Neural progenitor cell (in vitro differentiated cells): ENCODE results near the gene BEX5. TPM values are rescaled to one million over a fixed set of nuclear protein-coding genes. Genes with fewer than 3 reads are reported as not detected.

Experiments used
- DNase-seq: peaks from one replicate; pipeline ENCODE4 v3.0.0-alpha.2; 2016; ENCODE audit warnings: low spot score
- H2AFZ ChIP-seq: fragments of 200-600 bp; sonication (generic); replicated peaks from 2 replicates; pipeline ENCODE4 v1.6.1; 2016; ENCODE audit warnings: antibody characterized with exemption
- H3F3A ChIP-seq: fragments of 200-600 bp; sonication (generic); 2 replicates; pipeline ENCODE4 v1.6.1; 2016; ENCODE audit warnings: antibody characterized with exemption, low read depth
- H3K27ac ChIP-seq: fragments of 200-600 bp; sonication (generic); 2 replicates; pipeline ENCODE4 v1.5.1; 2016; ENCODE audit warnings: mild to moderate bottlenecking
- H3K27me3 ChIP-seq: fragments of 200-600 bp; sonication (generic); 2 replicates; pipeline ENCODE4 v1.6.1; 2016; ENCODE audit warnings: mild to moderate bottlenecking, moderate library complexity
- H3K36me3 ChIP-seq: fragments of 200-600 bp; sonication (generic); 2 replicates; pipeline ENCODE4 v1.5.1; 2016
- H3K4me1 ChIP-seq: fragments of 200-600 bp; sonication (generic); 2 replicates; pipeline ENCODE4 v1.6.1; 2016; ENCODE audit warnings: mixed run types
- H3K4me2 ChIP-seq: fragments of 200-600 bp; sonication (generic); 2 replicates; pipeline ENCODE4 v1.6.1; 2016
- H3K4me3 ChIP-seq: fragments of 200-600 bp; sonication (generic); 2 replicates; pipeline ENCODE4 v1.5.1; 2016
- H3K79me2 ChIP-seq: fragments of 200-600 bp; sonication (generic); 2 replicates; pipeline ENCODE4 v1.6.1; 2016; ENCODE audit warnings: low read depth
- H3K9ac ChIP-seq: fragments of 200-600 bp; sonication (generic); 2 replicates; pipeline ENCODE4 v1.6.1; 2016
- H3K9me3 ChIP-seq: fragments of 200-600 bp; sonication (generic); 2 replicates; pipeline ENCODE4 v1.5.1; 2016; ENCODE audit warnings: low read depth
- H4K20me1 ChIP-seq: fragments of 200-600 bp; sonication (generic); 2 replicates; pipeline ENCODE4 v1.6.1; 2016; ENCODE audit warnings: low read depth
- H3K27ac Mint-ChIP-seq: 3 replicates; pipeline ENCODE4 v1.8.0; 2021; ENCODE audit warnings: mixed read lengths
- H3K27me3 Mint-ChIP-seq: 2 replicates; pipeline ENCODE4 v1.8.0; 2022; ENCODE audit warnings: low read depth, mild to moderate bottlenecking, inconsistent platforms, moderate library complexity, mixed read lengths; ENCODE audit not compliant: insufficient read depth
- H3K36me3 Mint-ChIP-seq: 3 replicates; pipeline ENCODE4 v1.8.0; 2021; ENCODE audit warnings: mixed read lengths
- H3K4me1 Mint-ChIP-seq: 3 replicates; pipeline ENCODE4 v1.8.0; 2021; ENCODE audit warnings: mixed read lengths
- H3K4me3 Mint-ChIP-seq: 3 replicates; pipeline ENCODE4 v1.8.0; 2021; ENCODE audit warnings: mild to moderate bottlenecking, moderate library complexity, mixed read lengths
- H3K9me3 Mint-ChIP-seq: 3 replicates; pipeline ENCODE4 v1.8.0; 2020; ENCODE audit warnings: mixed read lengths
- EZH2 ChIP-seq: fragments of 200-600 bp; sonication (generic); IDR thresholded peaks from 2 replicates; pipeline ENCODE4 v1.6.1; 2017; ENCODE audit warnings: antibody characterized with exemption, mild to moderate bottlenecking, moderate library complexity
- EZH2phosphoT487 ChIP-seq: fragments of 200-600 bp; sonication (generic); IDR thresholded peaks from 2 replicates; pipeline ENCODE4 v1.6.1; 2017; ENCODE audit warnings: antibody characterized with exemption
- total RNA-seq: library from RNA; depleted of rRNA; stranded (reverse); fragments of >200 nt; gene quantifications from 2 replicates; pipeline ENCODE4 v1.2.3, GENCODE V29; 2015; ENCODE audit warnings: low replicate concordance
- TF ChIP-seq, protein P1 (sequence below): fragments of 200-600 bp; sonication (generic); IDR thresholded peaks from 2 replicates; pipeline ENCODE4 v1.5.1; 2017; ENCODE audit warnings: antibody characterized with exemption, mild to moderate bottlenecking

The BEX5 gene
- 1.6 and 3.8 TPM in 2 replicates for total RNA-seq

DNA sequence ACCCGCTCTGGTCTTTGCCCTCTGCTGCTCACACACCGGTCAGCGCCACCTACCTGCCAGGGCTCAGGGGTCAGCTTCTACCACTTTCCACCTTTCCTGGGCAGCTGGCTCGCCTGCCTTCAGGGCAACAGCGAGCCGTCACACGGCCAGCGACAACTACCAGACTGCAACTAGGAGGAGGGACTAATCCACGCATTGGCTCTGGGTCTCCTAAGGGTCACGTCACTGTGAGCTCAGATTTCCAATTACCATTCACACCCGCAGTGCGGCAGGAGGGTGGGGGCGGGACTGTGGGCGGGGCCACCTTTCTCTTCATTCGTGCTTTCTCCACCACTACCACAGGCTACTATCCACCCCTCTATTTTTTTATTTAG is at the start of gene BEX5:
Gene BEX5, minus strand, starts transcription at position 172 of the 374 bp plus-strand sequence. CDS start 1,712 bp downstream, outside the sequence.
- no peaks in the 10 kb centered on the region for H3K79me2 ChIP-seq
- Mint-ChIP-seq H3K9me3 (peaks cover 5% of the 10 kb centered on the region), H3K27ac (peak within 1 kb of the TSS; percentile 39), H3K27me3 (peaks cover 3% of the 10 kb centered on the region), H3K4me3 (peak within 1 kb of the TSS; percentile 96), H3K36me3 (no peaks in the 10 kb centered on the region), H3K4me1 (peaks cover 4% of the 10 kb centered on the region)
- peak within 1 kb of the TSS; percentile 49 for H3K4me2 ChIP-seq
- H3K36me3 ChIP-seq = no peaks in the 10 kb centered on the region
- H2AFZ ChIP-seq = no peak within 1 kb of the TSS
- TF ChIP-seq, protein P1, sequence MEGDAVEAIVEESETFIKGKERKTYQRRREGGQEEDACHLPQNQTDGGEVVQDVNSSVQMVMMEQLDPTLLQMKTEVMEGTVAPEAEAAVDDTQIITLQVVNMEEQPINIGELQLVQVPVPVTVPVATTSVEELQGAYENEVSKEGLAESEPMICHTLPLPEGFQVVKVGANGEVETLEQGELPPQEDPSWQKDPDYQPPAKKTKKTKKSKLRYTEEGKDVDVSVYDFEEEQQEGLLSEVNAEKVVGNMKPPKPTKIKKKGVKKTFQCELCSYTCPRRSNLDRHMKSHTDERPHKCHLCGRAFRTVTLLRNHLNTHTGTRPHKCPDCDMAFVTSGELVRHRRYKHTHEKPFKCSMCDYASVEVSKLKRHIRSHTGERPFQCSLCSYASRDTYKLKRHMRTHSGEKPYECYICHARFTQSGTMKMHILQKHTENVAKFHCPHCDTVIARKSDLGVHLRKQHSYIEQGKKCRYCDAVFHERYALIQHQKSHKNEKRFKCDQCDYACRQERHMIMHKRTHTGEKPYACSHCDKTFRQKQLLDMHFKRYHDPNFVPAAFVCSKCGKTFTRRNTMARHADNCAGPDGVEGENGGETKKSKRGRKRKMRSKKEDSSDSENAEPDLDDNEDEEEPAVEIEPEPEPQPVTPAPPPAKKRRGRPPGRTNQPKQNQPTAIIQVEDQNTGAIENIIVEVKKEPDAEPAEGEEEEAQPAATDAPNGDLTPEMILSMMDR = no peak
- TF ChIP-seq EZH2phosphoT487 = no peak
- TF ChIP-seq EZH2 = no peak
- H3K27ac ChIP-seq = no peak within 1 kb of the TSS
- peak; percentile 54 for DNase-seq
- no peaks in the 10 kb centered on the region for H3K27me3 ChIP-seq
- H3K9me3 ChIP-seq = peaks cover 9% of the 10 kb centered on the region
- no peaks in the 10 kb centered on the region for H3F3A ChIP-seq
- H3K4me1 ChIP-seq = no peaks in the 10 kb centered on the region
- H3K4me3 ChIP-seq = peak within 1 kb of the TSS; percentile 29
- no peaks in the 10 kb centered on the region for H4K20me1 ChIP-seq
- no peak within 1 kb of the TSS for H3K9ac ChIP-seq

DNA sequence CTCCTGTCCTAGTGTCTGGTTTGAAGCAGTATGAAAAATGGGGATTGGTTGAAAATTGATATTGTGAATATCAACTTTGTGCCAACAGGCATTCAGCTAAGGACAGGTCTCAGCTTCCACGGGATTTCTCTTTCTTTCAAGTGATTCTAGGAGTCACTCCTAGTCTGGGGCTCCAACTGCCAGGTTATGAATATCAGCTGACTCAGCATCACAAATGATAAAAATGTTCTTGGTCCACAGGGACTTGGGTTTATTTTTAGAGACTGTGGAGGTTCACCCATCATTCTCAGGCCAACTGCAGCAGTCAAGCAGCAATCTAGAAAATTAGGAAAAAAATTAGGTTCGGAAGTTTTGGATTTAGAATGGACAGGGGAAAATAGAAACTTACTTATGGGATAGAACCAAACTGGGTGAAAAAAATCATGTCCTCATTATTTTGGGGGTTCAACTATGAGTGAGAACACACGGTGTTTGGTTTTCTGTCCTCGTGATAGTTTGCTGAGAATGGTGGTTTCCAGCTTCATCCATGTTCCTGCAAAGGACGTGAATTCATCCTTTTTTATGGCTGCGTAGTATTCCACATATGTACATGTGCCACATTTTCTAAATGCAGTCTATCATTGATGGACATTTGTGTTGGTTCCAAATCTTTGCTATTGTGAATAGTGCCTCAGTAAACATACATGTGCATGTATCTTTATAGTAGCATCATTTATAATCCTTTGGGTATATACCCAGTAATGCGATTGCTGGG is 30.4 kb upstream of the BEX5 start:
- Histone ChIP-seq H3K9ac (no peak overlapping the region), H3K4me1 (no peaks in the 10 kb centered on the region), H3K36me3 (no peaks in the 10 kb centered on the region), H3K79me2 (no peaks in the 10 kb centered on the region), H2AFZ (no peak overlapping the region), H4K20me1 (no peaks in the 10 kb centered on the region), H3F3A (no peaks in the 10 kb centered on the region), H3K9me3 (peaks cover 11% of the 10 kb centered on the region), H3K4me2 (no peak overlapping the region), H3K27ac (no peak overlapping the region), H3K27me3 (no peaks in the 10 kb centered on the region), H3K4me3 (no peak overlapping the region)
- Mint-ChIP-seq H3K9me3 (peaks cover 28% of the 10 kb centered on the region), H3K27ac (no peak overlapping the region), H3K36me3 (no peaks in the 10 kb centered on the region), H3K4me3 (no peak overlapping the region), H3K4me1 (no peaks in the 10 kb centered on the region), H3K27me3 (peaks cover 3% of the 10 kb centered on the region)
- DNase-seq = no peak
- TF ChIP-seq EZH2phosphoT487 (no peak), EZH2 (no peak)
- TF ChIP-seq, protein P1 = no peak

DNA sequence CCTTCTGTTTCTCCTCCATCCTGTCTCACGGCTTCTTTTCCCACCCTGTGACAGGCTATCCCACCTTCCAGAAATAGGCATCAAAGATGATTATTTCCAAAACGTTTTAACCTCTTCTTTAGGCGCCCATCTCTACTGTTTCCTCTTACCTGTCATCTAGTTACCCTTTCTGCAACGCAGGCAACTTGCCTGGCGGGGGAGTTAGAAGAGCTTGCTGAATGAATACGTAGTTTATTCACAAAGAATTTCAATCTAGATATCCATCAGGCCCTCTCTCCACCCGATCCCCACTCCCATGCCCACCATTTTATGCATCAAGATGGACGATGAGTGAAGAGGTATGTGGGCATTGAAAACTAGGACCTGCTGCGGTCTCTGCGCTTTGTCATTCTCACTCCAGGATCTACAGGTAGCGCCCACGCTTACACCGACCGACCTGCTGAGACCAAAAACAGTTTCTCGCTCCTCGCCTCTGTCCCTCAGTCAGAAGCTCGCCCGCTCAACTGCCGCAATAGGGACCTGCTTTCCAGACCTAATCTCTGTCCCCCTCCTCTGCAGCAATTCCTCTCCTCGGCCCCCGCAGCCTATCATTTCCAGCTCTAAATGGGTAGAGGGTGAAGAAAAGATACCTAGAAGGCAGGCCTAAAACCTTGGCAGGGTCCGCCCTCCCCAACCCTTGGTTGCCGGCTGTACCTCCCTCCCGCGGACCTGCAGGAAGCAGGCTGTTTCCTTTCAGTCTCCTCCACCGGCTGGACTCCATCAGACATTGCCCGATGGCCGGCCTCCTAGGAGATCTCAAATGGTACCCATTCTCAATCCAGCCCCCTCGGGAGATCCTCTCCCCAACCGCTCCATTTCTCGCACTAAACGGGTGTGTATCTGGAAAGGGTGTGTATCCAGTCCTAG is 624 bp downstream of the BEX5 start:
- Histone ChIP-seq H3K4me3 (peak overlapping the region; percentile 29), H4K20me1 (no peaks in the 10 kb centered on the region), H3K4me1 (no peaks in the 10 kb centered on the region), H3K36me3 (no peaks in the 10 kb centered on the region), H3K4me2 (peak overlapping the region; percentile 49), H3K27ac (no peak overlapping the region), H2AFZ (no peak overlapping the region), H3K27me3 (no peaks in the 10 kb centered on the region), H3F3A (no peaks in the 10 kb centered on the region), H3K9me3 (peaks cover 11% of the 10 kb centered on the region), H3K9ac (no peak overlapping the region), H3K79me2 (no peaks in the 10 kb centered on the region)
- TF ChIP-seq EZH2 = no peak
- TF ChIP-seq, protein P1 = no peak
- TF ChIP-seq EZH2phosphoT487 = no peak
- peak; percentile 1 for DNase-seq
- peaks cover 3% of the 10 kb centered on the region for H3K27me3 Mint-ChIP-seq
- no peak overlapping the region for H3K27ac Mint-ChIP-seq
- peaks cover 4% of the 10 kb centered on the region for H3K4me1 Mint-ChIP-seq
- peaks cover 5% of the 10 kb centered on the region for H3K9me3 Mint-ChIP-seq
- peak overlapping the region; percentile 96 for H3K4me3 Mint-ChIP-seq
- H3K36me3 Mint-ChIP-seq = no peaks in the 10 kb centered on the region
